HepG2 (cell line): ENCODE results near the gene BRINP1.

ENCODE experiments used
- CEBPZ ChIP-seq: IDR thresholded peaks from 2 replicates; pipeline ENCODE4 v1.6.1; 2012; ENCODE audit warnings: low read length, improper control_type of control experiment
- KDM1A ChIP-seq: IDR thresholded peaks from 2 replicates; pipeline ENCODE4 v1.6.1; 2016; ENCODE audit warnings: missing compliant biosample characterization
- SIN3A ChIP-seq: IDR thresholded peaks from 2 replicates; pipeline ENCODE4 v1.6.1; 2011; ENCODE audit warnings: low read depth, mild to moderate bottlenecking, control low read depth, low read length, borderline replicate concordance
- SMAD1 ChIP-seq: sonication (generic); formaldehyde crosslinking; IDR thresholded peaks from 2 replicates; pipeline ENCODE4 v1.4.0; 2020; ENCODE audit warnings: missing genetic modification reagents, low read depth, mild to moderate bottlenecking, borderline replicate concordance
- TF ChIP-seq, protein P1 (sequence below): sonication (generic); formaldehyde crosslinking; IDR thresholded peaks from 2 replicates; pipeline ENCODE4 v1.8.0; 2022; ENCODE audit warnings: missing genetic modification reagents, mild to moderate bottlenecking, inconsistent platforms, borderline replicate concordance

DNA sequence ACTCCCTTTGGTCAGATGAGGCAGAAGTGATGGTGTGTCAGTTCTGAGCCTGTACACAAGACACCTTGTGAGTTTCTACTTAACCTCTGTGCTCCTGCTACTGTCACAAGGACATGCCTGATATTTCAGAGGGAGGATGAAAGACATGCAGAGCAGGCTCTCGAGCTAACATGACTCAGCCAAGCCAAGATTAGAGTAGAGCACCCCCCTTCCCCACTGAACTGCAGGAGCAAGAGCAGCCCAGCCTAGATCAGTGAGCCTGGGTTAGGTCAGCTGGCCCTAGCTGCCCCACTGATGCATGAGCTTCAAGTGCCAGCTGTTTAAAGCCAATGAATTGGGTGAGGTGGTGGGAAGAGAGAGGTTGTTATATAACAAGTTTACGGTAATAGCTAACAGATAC is 36.7 kb downstream of the BRINP1 start:
- TF ChIP-seq, protein P1, sequence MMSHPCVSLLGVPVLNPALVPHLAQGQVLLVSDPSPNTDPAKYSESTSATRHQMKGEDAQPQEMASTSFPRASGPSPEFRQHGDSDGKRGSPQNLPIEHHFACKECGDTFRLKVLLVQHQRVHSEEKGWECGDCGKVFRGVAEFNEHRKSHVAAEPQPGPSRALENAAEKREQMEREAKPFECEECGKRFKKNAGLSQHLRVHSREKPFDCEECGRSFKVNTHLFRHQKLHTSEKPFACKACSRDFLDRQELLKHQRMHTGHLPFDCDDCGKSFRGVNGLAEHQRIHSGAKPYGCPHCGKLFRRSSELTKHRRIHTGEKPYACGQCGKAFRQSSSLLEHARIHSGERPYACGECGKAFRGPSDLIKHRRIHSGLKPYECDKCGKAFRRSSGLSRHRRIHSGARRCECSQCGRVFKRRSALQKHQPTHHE = no peak
- TF ChIP-seq CEBPZ (no peak), SMAD1 (CRISPR knock-in tag) (no peak), SIN3A (no peak), KDM1A (CRISPR knock-in tag) (no peak)
